Hindlimb muscle (tissue), 1 donor: ENCODE measurements around the gene KIAA1549. TPM values are rescaled to one million over a fixed set of nuclear protein-coding genes. Genes with fewer than 3 reads are reported as not detected.
"Not testable (repeated sequence)": the region's sequence is repeated elsewhere in the genome, so short reads cannot be mapped to it uniquely, and the experiment has no call there.

ENCODE experiments used
- DNase-seq: peaks from one replicate; pipeline ENCODE4 v3.0.0-alpha.2; 2013
- polyA plus RNA-seq: library from polyadenylated mRNA; unstranded; fragments of 120-200 nt; gene quantifications from one replicate; pipeline ENCODE4 v1.2.1, GENCODE V29; 2013; ENCODE audit not compliant: insufficient read length

Gene KIAA1549
- polyA plus RNA-seq, 1 donor: 14.1 TPM

DNA sequence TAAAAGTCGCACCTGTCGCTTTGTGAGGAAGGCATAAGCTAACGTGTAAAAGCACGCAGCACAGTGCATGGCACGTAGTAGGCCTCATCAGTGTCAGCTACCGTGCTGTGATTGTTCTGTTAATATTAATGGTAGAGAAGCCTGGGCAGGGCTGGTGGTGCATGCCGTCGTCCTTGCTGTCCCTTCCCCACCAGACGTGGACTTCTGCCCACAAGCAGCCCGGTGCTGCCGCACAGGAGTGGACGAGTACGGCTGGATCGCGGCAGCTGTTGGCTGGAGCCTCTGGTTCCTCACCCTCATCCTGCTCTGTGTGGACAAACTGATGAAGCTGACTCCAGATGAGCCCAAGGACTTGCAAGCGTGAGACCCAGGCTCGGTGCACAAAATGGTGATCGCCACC lies 178.5 kb downstream of the KIAA1549 start:
- DNase-seq: no peak

DNA sequence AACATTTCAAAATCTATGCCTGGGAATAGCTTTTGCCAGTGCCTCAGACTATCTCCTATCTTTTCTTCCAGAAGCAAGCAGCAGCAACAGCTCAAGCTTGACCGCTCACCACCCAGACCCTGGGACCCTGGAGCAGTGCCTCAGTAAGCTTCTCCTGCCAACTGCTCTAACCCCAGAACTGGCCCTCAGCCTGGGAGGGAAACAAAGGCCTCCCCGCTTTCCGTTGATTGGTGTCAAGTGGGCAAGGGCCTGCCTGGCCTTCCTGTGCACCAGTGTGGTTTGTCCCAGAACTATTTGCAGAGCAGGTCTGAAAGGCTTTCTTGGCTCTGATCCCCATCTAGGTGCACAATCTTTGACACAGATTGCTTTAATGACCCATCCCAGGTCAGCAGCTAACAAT lies 179.9 kb downstream of the KIAA1549 start:
- DNase-seq: no peak

DNA sequence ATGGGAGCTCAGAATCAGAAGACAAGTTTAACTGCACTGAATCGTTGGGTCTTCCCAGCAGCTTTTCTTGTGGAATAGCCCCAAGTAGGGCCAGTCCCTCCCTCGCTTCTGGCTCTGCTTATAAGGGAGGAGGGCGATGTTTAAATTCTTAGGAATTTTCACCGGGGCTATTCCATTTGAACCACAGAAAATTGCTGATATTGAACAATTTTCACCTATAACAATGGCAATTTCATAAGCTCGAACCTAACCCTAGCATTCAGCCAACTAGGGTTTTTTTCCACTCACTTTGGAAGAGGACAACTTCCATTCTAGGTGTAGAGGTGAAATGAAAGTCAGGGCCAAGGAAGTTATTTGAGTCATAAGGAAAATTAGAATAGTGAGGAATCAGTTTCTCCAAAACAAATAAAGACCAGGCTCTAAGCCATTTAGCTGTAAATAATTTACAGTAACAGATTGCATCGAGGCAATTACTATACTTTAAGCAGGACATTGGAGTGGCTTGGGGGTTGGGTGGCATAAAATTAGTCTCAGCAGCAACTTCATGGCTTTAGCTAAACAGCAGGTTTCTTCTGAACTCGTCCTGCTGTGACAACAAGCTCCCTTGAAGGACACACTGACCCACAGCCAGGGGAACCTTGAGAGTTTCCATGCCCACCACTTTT lies 181.7 kb downstream of the KIAA1549 start:
- DNase-seq: no peak

DNA sequence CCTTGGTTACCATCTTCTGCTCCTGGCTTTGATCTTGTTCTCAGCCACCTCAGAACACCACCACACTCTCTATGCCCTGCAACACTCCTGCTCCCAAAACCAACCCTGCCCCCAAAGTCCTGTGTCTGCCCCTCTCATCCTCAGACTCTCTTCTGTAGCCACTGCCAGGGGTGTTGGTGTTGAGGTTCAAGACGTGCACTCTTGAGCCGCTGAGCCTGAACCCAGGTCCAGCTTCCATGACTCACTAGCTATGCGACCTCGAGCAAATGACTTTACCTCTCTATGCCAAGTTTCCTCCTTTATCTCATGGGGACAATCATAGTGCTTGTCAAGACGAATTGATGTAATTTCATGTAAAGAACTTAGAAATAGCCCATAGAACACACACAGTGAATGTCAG lies 182.4 kb downstream of the KIAA1549 start:
- no peak for DNase-seq

DNA sequence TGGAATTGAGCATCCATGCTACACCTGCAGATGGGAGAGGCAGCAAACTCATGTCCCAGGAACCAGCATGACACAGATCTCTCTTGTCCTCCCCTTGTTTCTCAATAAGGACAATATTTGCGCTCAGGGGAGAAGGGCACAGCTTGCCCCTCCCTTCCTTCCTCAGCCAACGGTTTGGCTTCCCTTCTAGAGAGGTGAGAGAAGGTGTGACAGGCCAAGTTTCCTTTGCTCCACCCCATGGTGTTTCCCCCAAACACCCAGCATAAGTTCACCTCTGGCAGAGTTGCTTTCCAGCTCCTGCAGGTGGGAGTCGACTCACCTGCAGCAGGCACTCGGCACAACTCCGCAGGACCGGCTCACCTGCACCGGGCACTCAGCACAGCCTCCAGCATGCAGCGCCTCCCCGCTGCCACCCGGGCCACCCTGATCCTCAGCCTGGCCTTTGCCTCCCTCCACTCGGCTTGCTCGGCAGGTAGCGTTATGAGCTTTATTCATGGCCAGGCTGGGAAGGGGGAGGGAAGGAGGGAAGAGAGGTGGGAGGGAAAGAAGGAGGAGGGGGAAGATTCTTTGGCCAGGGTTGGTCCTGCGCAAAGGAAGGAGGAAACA lies 183.4 kb downstream of the KIAA1549 start, which contains the start of the genes ATP6V0A4 and TMEM213:
Gene ATP6V0A4 (minus strand): TSS at position 482 of the 606 bp plus-strand sequence. CDS start 26,949 bp downstream, outside the sequence.
Gene TMEM213 (plus strand): TSS at position 280 of the 606 bp plus-strand sequence. CDS start 111 bp downstream, at position 391.
- DNase-seq: no peak

DNA sequence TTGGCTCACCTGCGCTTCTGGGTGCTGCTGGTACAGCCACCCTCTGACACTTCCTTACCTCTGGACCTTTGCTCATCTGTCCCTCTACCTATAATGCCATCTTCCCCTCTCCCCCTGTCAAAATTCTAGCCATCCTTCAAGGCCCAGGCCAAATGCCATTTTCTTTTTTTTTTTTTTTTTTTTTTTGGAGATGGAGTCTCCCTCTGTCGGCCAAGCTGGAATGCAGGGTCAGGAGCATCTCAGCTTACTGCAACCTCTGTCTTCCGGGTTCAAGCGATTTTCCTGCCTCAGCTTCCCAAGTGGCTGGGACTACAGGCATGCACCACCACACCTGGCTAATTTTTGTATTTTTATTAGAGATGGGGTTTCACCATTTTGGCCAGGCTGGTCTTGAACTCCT lies 184.1 kb downstream of the KIAA1549 start:
- DNase-seq: not testable (repeated sequence)

DNA sequence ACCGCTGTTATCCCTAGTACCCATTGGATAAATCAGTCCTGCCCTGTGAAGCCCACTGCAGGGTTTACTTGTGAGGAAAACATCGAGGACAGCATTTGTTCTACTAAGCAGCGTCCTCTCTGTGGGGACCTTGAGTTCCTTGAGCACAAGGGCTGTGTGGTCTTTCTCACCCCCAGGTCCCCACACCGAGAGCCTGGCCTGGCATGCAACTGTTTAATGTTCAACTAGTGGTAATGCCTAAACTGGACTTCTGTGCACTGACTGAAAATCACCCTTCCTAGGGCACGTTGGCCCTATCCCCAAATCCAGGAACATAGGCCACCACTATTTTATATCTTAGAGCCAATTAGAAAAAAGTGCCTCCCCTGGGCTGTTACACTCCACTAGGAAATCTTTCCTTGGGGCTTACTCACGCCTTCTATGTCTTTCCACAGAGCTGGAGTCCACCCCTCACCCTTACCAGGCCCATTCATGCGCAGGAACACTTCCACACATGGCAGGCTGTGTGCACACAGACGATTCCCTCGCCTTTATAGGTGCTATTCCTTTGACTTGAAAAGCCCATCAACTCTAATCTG lies 185.1 kb downstream of the KIAA1549 start:
- no peak for DNase-seq

DNA sequence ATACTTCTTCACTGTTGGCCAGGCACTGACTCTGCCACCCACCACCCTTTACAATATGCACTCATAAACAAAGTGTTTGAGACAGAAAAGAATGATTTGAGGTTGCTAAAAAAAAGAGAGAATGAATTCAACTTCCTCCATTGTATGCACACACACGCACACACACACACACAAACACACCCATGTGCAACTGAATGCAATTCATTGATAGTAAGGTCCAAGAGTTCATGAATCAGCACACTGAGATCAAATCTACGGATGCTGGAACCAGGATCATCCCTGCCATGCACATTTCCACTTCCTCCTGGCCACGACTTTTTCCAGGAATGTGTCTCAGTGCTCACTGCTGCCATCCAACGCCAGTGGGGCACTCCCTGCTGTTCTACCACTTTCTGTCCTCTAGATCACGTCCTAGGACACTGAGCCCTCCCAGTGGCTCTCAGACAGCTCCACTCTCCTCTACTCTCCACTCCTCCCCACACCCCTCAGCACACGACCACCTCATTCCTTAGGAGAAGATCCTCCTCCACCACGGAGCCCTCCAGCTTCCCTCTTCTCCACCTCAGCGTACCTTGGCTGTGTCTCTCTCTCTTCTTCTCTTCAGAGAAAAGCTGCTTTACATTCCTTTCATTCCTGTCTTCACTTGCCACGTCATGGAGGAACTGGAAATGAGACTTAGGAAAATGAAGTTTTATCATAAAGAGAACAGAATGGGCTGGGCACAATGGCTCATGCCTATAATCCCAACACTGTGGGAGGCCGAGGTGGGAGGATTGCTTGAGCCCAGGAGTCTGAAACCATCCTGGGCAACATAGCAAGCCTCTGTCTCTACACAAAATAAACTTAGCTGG lies 195.4 kb downstream of the KIAA1549 start:
- DNase-seq: no peak

DNA sequence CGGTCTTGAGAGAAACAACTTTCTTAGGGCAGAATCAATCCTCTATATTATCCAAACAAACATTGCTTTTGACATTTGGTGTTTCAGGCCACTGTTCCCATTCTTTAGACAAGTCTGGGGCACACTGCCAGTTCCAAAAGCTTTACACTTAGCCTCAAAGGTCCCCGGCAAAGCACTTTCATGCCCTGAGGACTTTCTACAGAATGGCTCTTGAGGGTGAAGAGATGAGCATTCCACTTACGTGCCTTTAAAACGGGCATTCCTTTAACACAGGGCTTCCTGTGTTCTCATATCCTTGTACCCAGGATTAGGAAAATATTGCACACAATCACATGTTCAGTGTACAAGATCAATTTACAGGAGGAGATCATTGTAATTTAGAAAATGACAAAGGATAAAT lies 196.5 kb downstream of the KIAA1549 start:
- no peak for DNase-seq

Other genes with a start within 250 kb of the KIAA1549 start
- gene TMEM213, start 183.4 kb downstream of the KIAA1549 start, polyA plus RNA-seq: 0.13 TPM
- not detected for gene ATP6V0A4, start 183.2 kb downstream of the KIAA1549 start, polyA plus RNA-seq
- gene ZC3HAV1L, start 54.7 kb upstream of the KIAA1549 start, polyA plus RNA-seq: 16.2 TPM
- gene ZC3HAV1, start 128.3 kb upstream of the KIAA1549 start, polyA plus RNA-seq: 10.5 TPM
- gene UBN2, start 249.8 kb upstream of the KIAA1549 start, polyA plus RNA-seq: 11.1 TPM